GM10266 (cell line): Measurements from ENCODE around the gene RPL5.

Source experiments
- DNase-seq: peaks from one replicate; pipeline ENCODE4 v3.0.0; 2012; ENCODE audit errors: extremely low spot score
- CTCF ChIP-seq: IDR thresholded peaks from 2 replicates; pipeline ENCODE4 v1.5.1; 2012; ENCODE audit warnings: mild to moderate bottlenecking, low read depth; ENCODE audit not compliant: control insufficient read depth, insufficient read depth; ENCODE audit errors: missing control alignments

Gene RPL5

DNA sequence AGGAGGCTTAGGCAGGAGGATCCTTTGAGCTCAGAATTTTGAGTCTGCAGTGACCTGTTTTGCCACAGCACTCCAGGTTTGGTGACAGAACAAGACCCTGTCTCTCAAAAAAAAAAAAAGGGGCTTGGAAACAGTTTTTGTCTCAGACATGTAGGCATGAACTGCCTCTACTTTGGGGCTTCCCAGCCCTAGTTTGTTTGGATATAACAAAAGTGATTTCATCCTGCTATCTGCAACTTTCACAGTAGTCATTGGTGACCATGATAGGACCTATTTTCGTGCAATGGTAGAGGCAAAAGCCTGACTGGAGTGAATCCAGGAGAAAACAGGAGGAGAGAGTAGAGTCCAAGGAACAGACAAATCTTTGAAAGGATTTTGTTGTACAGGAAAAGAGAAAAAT lies 26.6 kb upstream of the RPL5 start:
- no peak for TF ChIP-seq CTCF
- DNase-seq: no peak

GRCh38 chr1:92808381-92808780 lies 23.5 kb upstream of the RPL5 start:
- no peak for DNase-seq
- no peak for TF ChIP-seq CTCF

- TF ChIP-seq CTCF: no peak
- DNase-seq: no peak
These were observed 15.1 kb upstream of the RPL5 start for GRCh38 chr1:92816732-92817131.

DNA sequence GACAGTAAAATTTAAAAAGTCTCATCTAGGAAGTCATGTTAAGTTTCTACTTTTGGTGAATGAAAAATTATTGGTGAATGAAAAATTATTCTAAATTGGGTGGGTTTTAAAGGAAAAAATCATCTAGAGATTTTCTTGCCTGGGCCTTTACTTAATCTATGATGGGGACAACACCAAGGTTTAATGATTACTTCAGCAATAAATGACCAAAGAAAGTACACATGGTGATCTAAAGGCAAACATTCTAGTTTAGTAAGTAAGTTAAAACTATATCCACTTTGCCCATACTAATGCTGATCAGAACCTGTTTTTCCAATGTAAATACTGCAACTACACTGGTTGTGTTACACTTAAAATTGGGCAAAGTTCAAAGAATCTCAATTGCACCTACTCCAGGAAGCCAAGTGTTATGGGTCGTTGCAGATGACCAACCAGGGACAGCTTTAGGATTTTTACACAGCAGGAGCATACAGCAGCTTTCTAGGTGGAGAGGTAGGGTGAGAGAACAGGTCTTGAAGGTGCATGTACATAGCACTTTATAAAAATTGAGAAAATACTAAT lies 14.6 kb upstream of the RPL5 start:
- no peak for DNase-seq
- TF ChIP-seq CTCF: no peak

- DNase-seq: peak; percentile 49
- TF ChIP-seq CTCF: peak; percentile 75
These were observed 13.7 kb upstream of the RPL5 start for GRCh38 chr1:92817986-92818764.

GRCh38 chr1:92820024-92820423 lies 11.8 kb upstream of the RPL5 start:
- no peak for DNase-seq
- TF ChIP-seq CTCF: no peak

- DNase-seq: no peak
- TF ChIP-seq CTCF: no peak
These were observed 11.3 kb upstream of the RPL5 start for GRCh38 chr1:92820551-92820950.
